Upper lobe of right lung (tissue), 1 donor: Measurements from ENCODE around the gene TJP1. TPM values are rescaled to one million over a fixed set of nuclear protein-coding genes. Genes with fewer than 3 reads are reported as not detected.
A peak's percentile ranks its signal among the peaks of the same experiment; 100 is the strongest.
"Not testable (repeated sequence)": the region's sequence is repeated elsewhere in the genome, so short reads cannot be mapped to it uniquely, and the experiment has no call there.

ENCODE experiments used
- ATAC-seq: fragments of 200-7000 bp; cut with Tn5 transposase; one replicate; pipeline ENCODE4 v1.9.1; 2020; ENCODE audit warnings: mild to moderate bottlenecking, moderate library complexity
- DNase-seq: peaks from one replicate; pipeline ENCODE4 v3.0.0-alpha.2; 2020
- H3K27ac ChIP-seq: fragments of 200-600 bp; one replicate; pipeline ENCODE4 v1.8.0; 2022
- H3K27me3 ChIP-seq: fragments of 200-600 bp; one replicate; pipeline ENCODE4 v1.8.0; 2022; ENCODE audit warnings: mild to moderate bottlenecking
- H3K36me3 ChIP-seq: fragments of 200-600 bp; one replicate; pipeline ENCODE4 v1.8.0; 2022
- H3K4me1 ChIP-seq: fragments of 200-600 bp; one replicate; pipeline ENCODE4 v1.8.0; 2022
- H3K4me3 ChIP-seq: fragments of 200-600 bp; one replicate; pipeline ENCODE4 v1.8.0; 2022; ENCODE audit warnings: mild to moderate bottlenecking
- H3K9me3 ChIP-seq: fragments of 200-600 bp; one replicate; pipeline ENCODE4 v1.8.0; 2022
- CTCF ChIP-seq: fragments of 200-600 bp; IDR thresholded peaks from one replicate; pipeline ENCODE4 v1.8.0; 2022; ENCODE audit warnings: antibody characterized with exemption
- intact Hi-C: fragments of 100-400 bp; cut with DNase I; formaldehyde crosslinking; loops from one replicate; pipeline ENCODE4 v1.11.0; 2022
- total RNA-seq: library from RNA; stranded (reverse); fragmentation: NEBNext Ultra II Directional; extraction: Animal tissue kit (Norgen Biotek cat#: 25700); gene quantifications from one replicate; pipeline ENCODE4 v1.2.1, GENCODE V29; 2021
- donor health status: DM: no; HTN: yes; CAD: no; lungs with severe emphysema.

Gene TJP1
- total RNA-seq, 1 donor from 2014 or later, result 147 TPM

- H3K27ac ChIP-seq, result no peak overlapping the region
- no peak for TF ChIP-seq CTCF
- H3K36me3 ChIP-seq, result no peaks in the 10 kb centered on the region
- ATAC-seq (no peak), DNase-seq (no peak)
- H3K4me3 ChIP-seq, result no peak overlapping the region
- intact Hi-C loops, result no loop called here
- peaks cover 3% of the 10 kb centered on the region for H3K4me1 ChIP-seq
- no peaks in the 10 kb centered on the region for H3K27me3 ChIP-seq
- no peaks in the 10 kb centered on the region for H3K9me3 ChIP-seq
These were observed 149.1 kb downstream of the TJP1 start for GRCh38 chr15:29672923-29673809.

GRCh38 chr15:29672446-29672845 lies 149.8 kb downstream of the TJP1 start:
- H3K9me3 ChIP-seq, result no peaks in the 10 kb centered on the region
- no peaks in the 10 kb centered on the region for H3K36me3 ChIP-seq
- intact Hi-C loops, result no loop called here
- H3K4me3 ChIP-seq, result no peak overlapping the region
- no peak for ATAC-seq
- no peak for TF ChIP-seq CTCF
- H3K27ac ChIP-seq, result no peak overlapping the region
- no peak for DNase-seq
- no peaks in the 10 kb centered on the region for H3K27me3 ChIP-seq
- H3K4me1 ChIP-seq, result peaks cover 3% of the 10 kb centered on the region

DNA sequence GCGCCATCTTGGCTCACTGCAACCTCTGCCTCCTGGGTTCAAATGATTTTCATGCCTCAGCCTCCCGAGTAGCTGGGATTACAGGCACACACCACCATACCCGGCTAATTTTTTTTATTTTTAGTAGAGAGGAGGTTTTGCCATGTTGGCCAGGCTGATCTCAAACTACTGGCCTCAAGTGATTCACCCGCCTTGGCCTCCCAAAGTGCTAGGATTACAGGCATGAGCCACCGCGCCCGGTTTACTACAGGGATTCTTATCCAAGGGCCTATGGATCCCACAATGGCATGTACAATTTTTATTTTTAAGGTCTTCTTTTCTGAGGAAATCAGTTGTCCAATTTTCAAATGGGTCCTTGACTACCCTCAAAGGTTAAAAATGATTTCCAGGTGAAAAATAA lies 150.2 kb downstream of the TJP1 start:
- peak overlapping the region; percentile 68 for H3K27ac ChIP-seq
- intact Hi-C loops, H3K4me1 ChIP-seq: not testable (repeated sequence)

DNA sequence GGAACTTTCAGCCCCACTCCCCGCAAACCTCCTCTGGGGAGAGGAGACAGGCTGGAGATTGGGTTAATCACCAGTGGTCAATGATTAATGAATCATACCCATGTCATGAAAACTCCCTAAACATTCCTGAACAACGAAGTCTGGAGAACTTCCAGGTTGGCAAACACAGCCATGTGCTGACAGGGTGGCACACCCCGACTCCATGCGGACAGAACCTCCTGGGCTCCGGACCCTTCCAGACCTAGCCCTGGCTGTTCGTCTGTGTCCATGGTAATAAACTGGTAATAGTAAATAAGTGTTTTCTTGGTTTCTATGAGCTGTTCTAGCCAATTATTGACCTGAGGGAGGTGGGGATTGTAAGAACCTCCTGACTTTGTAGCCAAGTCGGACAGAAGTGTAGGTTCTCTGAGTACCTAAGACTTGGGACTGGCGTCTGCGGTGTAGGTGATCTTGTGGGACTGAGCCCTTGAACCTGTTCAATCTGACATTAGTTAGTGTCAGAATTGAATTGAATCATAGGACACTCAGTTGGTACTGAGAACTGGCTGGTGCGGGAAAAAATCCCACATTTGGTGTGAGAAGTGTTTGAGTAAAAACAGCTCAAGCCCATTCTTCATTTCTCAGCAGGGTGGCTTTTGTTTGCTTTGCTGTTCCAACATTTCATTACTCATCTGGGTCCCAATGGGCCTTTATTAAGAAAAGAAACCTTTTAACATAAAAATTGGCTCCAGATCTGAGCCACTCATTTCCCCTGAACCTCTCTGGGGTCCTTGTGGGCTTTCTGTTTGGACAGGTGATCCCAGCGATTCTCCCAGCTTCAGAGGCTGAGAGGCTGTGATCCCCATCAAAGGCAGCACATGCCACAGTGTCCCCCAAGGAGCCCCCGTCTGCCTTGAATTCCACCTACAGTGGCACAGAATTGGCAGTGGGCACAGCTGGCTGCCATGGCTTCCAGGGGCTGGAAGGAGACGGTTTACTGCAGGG lies 151.0 kb downstream of the TJP1 start:
- TF ChIP-seq CTCF, result no peak
- Histone ChIP-seq H3K4me1 (peaks cover 3% of the 10 kb centered on the region), H3K4me3 (no peak overlapping the region), H3K27me3 (no peaks in the 10 kb centered on the region), H3K36me3 (no peaks in the 10 kb centered on the region), H3K9me3 (no peaks in the 10 kb centered on the region), H3K27ac (peak overlapping the region; percentile 68)
- no peak for DNase-seq
- intact Hi-C loops, result no loop called here
- peak; percentile 68 for ATAC-seq

More for the DNA sequence above, 150.2 kb downstream of the TJP1 start:
- not testable (repeated sequence) for H3K36me3 ChIP-seq, H3K9me3 ChIP-seq, ATAC-seq, H3K4me3 ChIP-seq, H3K27me3 ChIP-seq, DNase-seq

GRCh38 chr15:29670266-29670665 lies 152.0 kb downstream of the TJP1 start:
- no peak overlapping the region for H3K4me3 ChIP-seq
- peaks cover 3% of the 10 kb centered on the region for H3K4me1 ChIP-seq
- H3K27me3 ChIP-seq, result no peaks in the 10 kb centered on the region
- no peak for ATAC-seq
- no peak for DNase-seq
- peak overlapping the region; percentile 68 for H3K27ac ChIP-seq
- intact Hi-C loops, result no loop called here
- H3K9me3 ChIP-seq, result no peaks in the 10 kb centered on the region
- no peak for TF ChIP-seq CTCF
- H3K36me3 ChIP-seq, result no peaks in the 10 kb centered on the region
